RWPE2 (cell line): ENCODE measurements around the gene SSBP3.

Source experiments
- ATAC-seq: fragments of 200-7000 bp; cut with Tn5 transposase; 3 replicates; pipeline ENCODE4 v1.9.1; 2021; ENCODE audit warnings: low read depth
- DNase-seq: peaks from one replicate; pipeline ENCODE4 v3.0.0-alpha.2; 2020; ENCODE audit warnings: low spot score
- H3K27ac ChIP-seq: fragments of 450-650 bp; 2 replicates; pipeline ENCODE4 v1.5.1; 2017; ENCODE audit warnings: mild to moderate bottlenecking; ENCODE audit not compliant: poor library complexity, severe bottlenecking
- H3K27me3 ChIP-seq: fragments of 250-450 bp; sonication (Bioruptor Pico); 2 replicates; pipeline ENCODE4 v1.5.1; 2021; ENCODE audit warnings: mild to moderate bottlenecking, moderate library complexity; ENCODE audit not compliant: insufficient read depth, poor library complexity, severe bottlenecking
- H3K36me3 ChIP-seq: fragments of 250-450 bp; sonication (Bioruptor Pico); 2 replicates; pipeline ENCODE4 v1.5.1; 2020; ENCODE audit warnings: low read depth, mild to moderate bottlenecking, moderate library complexity
- H3K4me1 ChIP-seq: fragments of 250-450 bp; sonication (Bioruptor Pico); 2 replicates; pipeline ENCODE4 v1.5.1; 2021; ENCODE audit warnings: mild to moderate bottlenecking, moderate library complexity; ENCODE audit not compliant: insufficient read depth, poor library complexity, severe bottlenecking
- H3K4me3 ChIP-seq: fragments of 250-450 bp; sonication (Bioruptor Pico); 2 replicates; pipeline ENCODE4 v1.5.1; 2021; ENCODE audit warnings: mild to moderate bottlenecking, moderate library complexity; ENCODE audit not compliant: severe bottlenecking
- H3K9me3 ChIP-seq: fragments of 250-450 bp; sonication (Bioruptor Pico); 2 replicates; pipeline ENCODE4 v1.5.1; 2021; ENCODE audit warnings: mild to moderate bottlenecking, moderate library complexity; ENCODE audit not compliant: severe bottlenecking
- TF ChIP-seq, protein P1 (sequence below): fragments of 450-650 bp; IDR thresholded peaks from one replicate; pipeline ENCODE4 v1.5.1; 2017; ENCODE audit warnings: mild to moderate bottlenecking, moderate library complexity; ENCODE audit not compliant: poor library complexity, severe bottlenecking

Gene SSBP3

DNA sequence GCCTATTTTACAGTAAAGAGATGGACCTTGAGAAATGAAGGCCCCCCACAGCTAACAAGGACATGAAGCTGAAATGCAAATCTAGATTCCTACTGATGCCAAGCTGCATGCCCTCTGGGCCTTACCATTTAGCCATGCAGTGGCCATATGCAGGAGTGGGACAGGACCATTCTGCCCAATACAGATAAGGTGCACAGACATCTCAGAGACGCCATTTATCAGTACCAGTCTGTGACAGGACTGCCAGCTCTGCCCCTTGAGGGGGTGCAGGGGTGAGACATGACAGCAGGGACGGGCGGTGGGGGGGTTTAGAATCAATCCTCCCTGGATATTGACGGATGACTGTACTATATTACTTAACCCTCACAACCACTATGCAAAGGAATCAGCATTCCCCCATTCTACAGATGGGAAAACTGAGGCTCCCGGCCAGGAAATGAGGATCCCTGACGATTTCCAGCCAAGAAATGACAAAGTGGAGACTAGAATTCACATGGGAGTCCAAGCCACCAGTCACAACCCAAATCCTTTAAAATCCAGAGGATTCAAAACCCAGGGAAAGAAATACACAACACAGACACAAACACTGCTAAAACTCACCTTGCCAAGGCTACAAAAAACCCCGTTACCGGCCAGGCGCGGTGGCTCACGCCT is 10.8 kb downstream of the SSBP3 start:
- TF ChIP-seq, protein P1, sequence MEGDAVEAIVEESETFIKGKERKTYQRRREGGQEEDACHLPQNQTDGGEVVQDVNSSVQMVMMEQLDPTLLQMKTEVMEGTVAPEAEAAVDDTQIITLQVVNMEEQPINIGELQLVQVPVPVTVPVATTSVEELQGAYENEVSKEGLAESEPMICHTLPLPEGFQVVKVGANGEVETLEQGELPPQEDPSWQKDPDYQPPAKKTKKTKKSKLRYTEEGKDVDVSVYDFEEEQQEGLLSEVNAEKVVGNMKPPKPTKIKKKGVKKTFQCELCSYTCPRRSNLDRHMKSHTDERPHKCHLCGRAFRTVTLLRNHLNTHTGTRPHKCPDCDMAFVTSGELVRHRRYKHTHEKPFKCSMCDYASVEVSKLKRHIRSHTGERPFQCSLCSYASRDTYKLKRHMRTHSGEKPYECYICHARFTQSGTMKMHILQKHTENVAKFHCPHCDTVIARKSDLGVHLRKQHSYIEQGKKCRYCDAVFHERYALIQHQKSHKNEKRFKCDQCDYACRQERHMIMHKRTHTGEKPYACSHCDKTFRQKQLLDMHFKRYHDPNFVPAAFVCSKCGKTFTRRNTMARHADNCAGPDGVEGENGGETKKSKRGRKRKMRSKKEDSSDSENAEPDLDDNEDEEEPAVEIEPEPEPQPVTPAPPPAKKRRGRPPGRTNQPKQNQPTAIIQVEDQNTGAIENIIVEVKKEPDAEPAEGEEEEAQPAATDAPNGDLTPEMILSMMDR = no peak
- no peak for ATAC-seq
- DNase-seq = no peak
- Histone ChIP-seq H3K27me3 (no peaks in the 10 kb centered on the region), H3K4me3 (no peak overlapping the region), H3K9me3 (no peaks in the 10 kb centered on the region), H3K4me1 (no peaks in the 10 kb centered on the region), H3K36me3 (peaks cover 11% of the 10 kb centered on the region), H3K27ac (no peak overlapping the region)

DNA sequence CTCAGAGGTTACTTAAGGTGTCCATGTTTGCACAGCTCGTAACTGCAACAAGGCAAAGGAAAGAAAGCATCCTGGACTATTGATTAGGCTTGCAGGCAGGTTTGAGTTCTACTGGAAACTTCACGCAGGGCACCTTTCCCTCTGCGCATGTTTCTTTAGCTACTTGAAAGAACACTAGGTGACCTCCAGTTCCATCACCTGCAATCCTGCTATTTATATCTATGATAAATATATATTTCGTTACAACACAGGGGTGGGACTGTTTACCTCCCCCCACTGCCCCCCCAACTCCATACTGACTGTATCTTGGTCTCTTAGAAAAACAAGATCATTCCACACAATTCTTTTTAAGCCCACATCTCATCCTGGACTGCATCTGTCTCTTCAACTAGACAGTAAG is 12.1 kb downstream of the SSBP3 start:
- no peak overlapping the region for H3K4me3 ChIP-seq
- no peaks in the 10 kb centered on the region for H3K27me3 ChIP-seq
- TF ChIP-seq, protein P1 = no peak
- ATAC-seq (no peak), DNase-seq (no peak)
- H3K36me3 ChIP-seq = peaks cover 3% of the 10 kb centered on the region
- H3K27ac ChIP-seq = no peak overlapping the region
- H3K9me3 ChIP-seq = no peaks in the 10 kb centered on the region
- no peaks in the 10 kb centered on the region for H3K4me1 ChIP-seq

DNA sequence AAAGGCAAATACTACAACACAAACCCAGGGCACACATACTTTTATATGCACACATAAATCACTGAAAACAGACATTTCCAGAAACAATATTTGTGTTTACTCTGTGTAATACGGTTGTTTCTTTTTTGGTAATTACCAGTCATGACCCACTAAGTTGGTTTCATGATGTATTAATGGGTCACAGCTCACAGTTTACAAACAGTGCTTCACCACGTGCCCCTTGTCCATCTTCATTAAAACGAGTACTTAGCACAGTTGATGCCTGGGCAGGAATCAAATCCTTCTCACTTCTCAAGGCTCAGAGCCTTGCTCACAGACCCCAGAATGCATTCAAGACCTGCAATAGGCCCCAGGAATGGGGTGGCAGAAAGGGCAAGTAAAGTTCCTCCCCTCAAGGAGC is 13.8 kb downstream of the SSBP3 start:
- no peaks in the 10 kb centered on the region; the same call in 1 of the 2 replicates for H3K36me3 ChIP-seq
- no peak overlapping the region for H3K4me3 ChIP-seq
- H3K27ac ChIP-seq = no peak overlapping the region
- DNase-seq = no peak
- H3K9me3 ChIP-seq = no peaks in the 10 kb centered on the region
- no peak for ATAC-seq
- no peaks in the 10 kb centered on the region for H3K27me3 ChIP-seq
- TF ChIP-seq, protein P1 = no peak
- no peaks in the 10 kb centered on the region for H3K4me1 ChIP-seq

DNA sequence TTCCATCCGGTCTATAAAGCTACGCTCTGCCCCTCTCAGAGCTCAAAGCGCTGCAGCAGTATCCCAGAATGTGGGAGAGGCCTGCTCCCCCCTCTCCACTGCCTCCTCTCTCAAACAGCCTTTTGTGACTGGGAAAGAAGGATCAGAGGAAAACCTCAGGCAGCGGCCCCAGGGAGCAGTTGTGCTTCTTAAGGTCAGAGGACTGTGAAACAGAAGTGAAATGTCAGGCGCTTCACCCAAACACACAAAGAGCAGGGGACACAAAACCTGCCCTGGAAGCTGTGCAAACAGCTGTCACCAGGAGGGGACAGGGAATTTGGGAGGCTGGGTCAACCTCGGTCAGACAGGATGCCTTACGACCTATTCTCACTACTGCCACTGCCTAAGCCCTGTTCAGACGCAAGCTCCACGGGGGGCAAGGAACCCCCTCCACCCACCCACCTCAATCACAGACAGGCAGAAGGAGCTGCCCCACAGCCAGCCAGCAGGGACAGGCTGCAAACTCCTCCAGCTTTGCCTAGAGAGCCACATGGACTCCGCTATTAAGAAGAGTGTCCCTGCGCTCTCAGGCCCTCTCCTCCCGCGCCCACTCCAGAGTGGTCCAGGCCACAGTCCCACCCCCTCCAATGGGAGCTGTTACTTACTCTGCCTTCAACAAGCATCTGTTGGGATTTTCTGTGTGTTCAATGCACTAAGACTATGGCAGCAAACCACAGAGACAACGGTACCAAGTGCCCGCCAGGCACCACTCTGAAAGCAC is 14.6 kb downstream of the SSBP3 start:
- H3K36me3 ChIP-seq = no peaks in the 10 kb centered on the region; the same call in 1 of the 2 replicates
- DNase-seq = no peak

More for the DNA sequence above, 14.6 kb downstream of the SSBP3 start:
- TF ChIP-seq, protein P1 = no peak
- ATAC-seq = no peak
- Histone ChIP-seq H3K27ac (no peak overlapping the region), H3K27me3 (no peaks in the 10 kb centered on the region), H3K4me1 (no peaks in the 10 kb centered on the region), H3K4me3 (no peak overlapping the region), H3K9me3 (no peaks in the 10 kb centered on the region)
